ENCODE measurements around the gene QRICH1.
A peak's percentile ranks its signal among the peaks of the same experiment; 100 is the strongest.
"Not testable (repeated sequence)": the region's sequence is repeated elsewhere in the genome, so short reads cannot be mapped to it uniquely, and the experiment has no call there.

QRICH1 gene

DNA sequence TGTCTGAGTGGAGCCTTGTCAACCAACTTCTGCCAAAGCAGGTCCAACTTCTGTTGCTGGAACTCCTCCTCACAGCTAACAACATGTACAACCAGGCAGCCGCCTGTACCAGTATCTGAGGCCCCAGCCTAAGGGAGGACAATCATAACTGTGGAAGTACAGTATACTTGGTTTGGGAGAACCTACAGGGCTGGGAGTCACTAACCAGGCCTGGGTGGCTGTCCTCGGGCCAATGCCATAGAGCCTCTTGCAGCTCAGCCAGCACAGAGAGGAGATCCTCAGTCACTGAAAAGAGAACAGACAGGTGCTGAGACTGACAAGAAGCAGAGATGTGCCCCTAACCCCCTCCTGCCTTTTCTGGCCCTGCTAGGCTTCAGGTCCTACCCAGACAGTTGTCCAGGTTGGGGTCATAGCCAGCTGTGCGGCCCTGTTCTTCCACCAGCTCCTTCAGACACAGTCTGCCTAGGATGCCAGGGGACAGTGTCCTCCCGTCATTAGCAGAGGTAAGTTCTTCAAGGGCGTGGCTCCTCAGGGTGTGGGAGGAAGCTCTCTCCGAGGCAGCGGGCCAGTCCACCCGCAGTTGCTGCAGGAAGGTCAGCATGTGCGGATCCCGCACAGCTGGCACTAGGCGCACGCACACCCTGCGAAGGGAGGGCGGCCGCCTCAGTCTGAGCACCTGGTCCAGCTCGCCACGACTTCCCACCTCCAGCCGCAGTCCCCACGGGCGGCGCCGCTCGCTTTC is 76.5 kb downstream of the QRICH1 start:
- no peak for DNase-seq (ENCODE audit: low read depth)

GRCh38 chr3:49016414-49017228 is 77.2 kb downstream of the QRICH1 start:
- DNase-seq (ENCODE audit: low read depth): no peak

DNA sequence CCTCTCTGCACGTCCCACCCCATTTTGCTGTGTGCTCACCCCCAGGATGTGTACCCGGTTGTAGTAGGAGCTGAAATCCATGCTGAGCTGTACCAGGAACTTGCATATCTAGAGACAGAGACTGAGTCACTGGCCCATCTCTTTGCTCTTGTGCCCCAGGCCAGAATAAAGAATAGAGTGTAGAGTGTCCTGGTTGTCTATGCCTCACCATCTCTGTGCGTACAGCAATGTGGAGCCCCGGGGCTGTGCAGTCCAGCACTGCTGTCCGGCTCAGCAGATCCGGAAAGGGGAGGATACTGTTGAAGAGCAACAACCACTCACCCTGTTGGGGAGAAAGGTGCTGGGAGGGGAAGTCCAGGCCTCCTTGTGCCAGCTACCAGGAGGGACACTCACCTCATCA is 78.1 kb downstream of the QRICH1 start:
- no peak for DNase-seq (ENCODE audit: low read depth)

GRCh38 chr3:49015072-49015471 is 78.8 kb downstream of the QRICH1 start:
- DNase-seq (ENCODE audit: low read depth): no peak

GRCh38 chr3:49013738-49014660 is 79.9 kb downstream of the QRICH1 start:
- DNase-seq (ENCODE audit: low read depth): no peak

GRCh38 chr3:49013113-49013737 is 80.6 kb downstream of the QRICH1 start:
- no peak for DNase-seq (ENCODE audit: low read depth)

DNA sequence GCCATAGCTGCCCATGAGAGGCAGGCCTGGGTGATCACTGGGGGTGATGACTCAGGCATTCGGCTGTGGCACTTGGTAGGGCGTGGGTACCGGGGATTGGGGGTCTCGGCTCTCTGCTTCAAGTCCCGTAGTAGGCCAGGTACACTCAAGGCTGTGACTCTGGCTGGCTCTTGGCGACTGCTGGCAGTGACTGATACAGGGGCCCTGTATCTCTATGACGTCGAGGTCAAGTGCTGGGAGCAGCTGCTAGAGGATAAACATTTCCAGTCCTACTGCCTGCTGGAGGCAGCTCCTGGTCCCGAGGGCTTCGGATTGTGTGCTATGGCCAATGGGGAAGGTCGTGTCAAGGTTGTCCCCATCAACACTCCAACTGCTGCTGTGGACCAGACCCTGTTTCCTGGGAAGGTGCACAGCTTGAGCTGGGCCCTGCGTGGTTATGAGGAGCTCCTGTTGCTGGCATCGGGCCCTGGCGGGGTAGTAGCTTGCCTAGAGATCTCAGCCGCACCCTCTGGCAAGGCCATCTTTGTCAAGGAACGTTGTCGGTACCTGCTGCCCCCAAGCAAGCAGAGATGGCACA is 81.3 kb downstream of the QRICH1 start:
- DNase-seq (ENCODE audit: low read depth): no peak

GRCh38 chr3:49009396-49009795 is 84.5 kb downstream of the QRICH1 start:
- DNase-seq (ENCODE audit: low read depth): no peak

DNA sequence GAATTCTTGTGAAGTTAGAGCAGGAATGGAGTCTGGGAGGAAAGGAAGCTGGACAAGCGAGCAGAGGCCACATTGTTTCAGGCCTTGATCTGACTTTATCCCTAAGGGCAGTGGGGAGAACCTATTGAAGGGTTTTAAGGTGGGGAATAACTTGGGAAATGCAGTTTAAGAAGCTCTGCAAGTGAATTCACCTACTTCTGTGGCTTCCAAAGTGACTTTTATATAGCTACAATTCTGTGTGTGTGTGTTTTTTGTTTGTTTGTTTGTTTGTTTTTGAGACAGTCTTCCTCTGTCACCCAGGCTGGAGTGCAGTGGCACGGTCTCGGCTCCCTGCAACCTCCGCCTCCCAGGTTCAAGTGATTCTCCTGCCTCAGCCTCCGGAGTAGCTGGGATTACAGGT is 85.2 kb downstream of the QRICH1 start:
- not testable (repeated sequence) for DNase-seq (ENCODE audit: low read depth)

DNA sequence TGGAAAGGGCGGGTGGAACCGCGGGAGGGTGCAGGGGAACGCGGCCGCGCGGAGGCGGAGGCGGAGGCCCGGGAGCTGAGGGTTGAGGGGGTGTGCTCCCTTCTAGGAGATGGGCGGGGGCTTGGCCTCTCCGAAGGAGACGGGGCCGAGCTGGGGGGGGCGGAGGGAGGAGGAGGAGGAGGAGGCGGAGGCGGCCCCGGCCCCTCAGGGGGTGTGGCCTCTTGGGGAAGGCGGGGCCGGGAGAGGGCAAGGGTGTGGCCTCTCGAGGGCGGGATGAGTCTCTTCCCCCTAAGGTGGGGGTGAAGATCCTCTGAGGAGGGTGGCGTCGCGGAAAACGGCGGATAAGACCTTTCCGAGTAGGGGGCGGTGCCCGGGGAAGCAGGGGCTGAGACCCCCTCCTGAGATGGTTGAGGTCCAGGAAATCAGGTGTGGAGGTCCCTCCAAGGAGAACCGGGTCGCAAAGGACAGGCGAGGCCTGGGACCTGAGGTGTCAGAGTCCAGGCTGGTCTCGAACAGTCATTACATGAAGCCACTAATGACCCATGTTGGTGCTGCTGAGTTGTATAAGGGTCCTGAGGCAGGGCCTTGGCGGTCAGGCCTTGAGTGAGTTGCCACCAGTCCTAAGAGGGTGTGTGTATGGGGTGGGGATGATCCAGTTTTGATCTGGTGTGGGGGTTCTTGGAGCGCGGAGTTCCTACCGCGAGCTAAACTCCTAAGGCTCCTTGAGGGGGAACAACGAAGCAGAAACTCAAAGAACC is 85.9 kb downstream of the QRICH1 start:
- peak; percentile 72 for DNase-seq (ENCODE audit: low read depth)

DNA sequence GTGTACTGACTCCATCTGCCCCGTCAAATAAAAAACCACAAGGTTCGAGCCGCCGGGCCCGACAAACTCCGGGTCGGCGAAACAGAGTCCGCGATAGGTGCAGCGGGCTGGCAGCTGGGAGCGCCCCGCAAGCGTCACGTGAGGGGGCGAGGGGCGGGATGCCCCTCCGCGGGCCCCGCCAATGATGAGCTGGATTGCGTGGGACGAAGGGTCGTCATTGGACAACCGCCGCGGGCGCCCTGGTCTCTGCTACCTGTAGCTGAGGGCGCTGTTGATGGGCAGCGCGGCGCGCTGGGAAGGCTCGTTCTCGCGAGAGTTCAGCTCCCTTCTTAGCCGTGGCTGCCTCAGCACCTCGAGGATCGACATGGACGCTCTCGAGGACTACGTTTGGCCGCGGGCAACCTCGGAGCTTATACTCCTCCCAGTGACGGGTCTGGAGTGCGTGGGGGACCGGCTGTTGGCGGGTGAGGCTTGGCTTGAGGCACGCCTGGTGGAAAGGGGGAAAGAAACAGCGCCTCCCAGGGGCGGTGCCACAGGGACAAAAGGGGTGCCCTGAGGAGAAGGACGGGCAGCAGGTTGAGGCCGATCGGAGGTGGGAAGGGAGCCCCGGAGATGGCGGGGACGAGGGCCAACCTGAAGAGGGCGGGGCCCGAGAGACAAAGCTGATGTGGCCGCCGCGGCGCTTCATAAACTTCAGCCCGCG is 86.7 kb downstream of the QRICH1 start, which contains the start of gene WDR6:
Gene WDR6 (plus strand): TSS at position 324 of the 703 bp plus-strand sequence. CDS start 41 bp downstream, at position 365.
- DNase-seq (ENCODE audit: low read depth): peak; percentile 94

GRCh38 chr3:49006408-49007067 is 87.3 kb downstream of the QRICH1 start:
- no peak for DNase-seq (ENCODE audit: low read depth)

- DNase-seq (ENCODE audit: low read depth): no peak
Measured at GRCh38 chr3:49005998-49006397, 87.9 kb downstream of the QRICH1 start.

- no peak for DNase-seq (ENCODE audit: low read depth)
Measured at GRCh38 chr3:49005303-49005680, 88.6 kb downstream of the QRICH1 start.

DNA sequence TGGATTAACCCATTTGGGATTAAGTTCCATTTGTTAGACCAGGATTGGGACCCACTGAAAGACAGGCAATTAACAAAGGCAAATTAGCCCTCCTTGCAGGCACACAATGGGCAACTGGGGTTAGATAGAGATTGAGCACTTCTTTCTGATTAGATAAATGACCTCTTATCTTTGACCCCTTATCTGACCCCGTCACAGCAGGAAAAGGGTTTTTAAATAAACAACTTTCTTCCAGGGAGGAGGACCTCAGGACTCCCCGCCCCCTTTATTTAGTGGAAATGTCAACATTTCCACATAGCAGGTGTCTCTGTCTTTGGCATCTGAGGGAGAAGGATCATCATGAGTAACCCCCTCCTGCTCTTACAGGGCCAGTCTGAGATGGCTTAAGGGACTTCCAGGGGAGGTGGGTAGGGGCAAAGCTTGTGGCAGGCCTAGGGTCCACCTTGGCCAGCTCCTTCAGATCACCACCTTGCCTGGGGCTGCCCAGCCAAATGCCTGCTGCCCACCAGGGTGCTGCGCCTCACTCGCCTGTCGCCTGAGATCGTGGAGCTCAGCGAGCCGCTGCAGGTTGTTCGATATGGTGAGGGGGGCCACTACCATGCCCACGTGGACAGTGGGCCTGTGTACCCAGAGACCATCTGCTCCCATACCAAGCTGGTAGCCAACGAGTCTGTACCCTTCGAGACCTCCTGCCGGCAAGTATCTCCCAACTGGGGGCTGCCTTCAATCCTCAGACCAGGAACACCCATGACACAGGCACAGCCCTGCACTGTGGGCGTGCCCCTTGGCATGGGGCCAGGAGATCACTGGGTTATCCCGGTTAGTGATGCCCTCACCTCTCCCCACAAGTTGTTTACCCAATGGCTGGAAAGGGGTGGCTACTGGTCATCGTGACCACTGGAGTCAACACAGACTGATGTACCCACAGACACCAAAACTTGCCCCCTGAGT is 89.2 kb downstream of the QRICH1 start:
- no peak for DNase-seq (ENCODE audit: low read depth)

GRCh38 chr3:49001155-49001554 is 92.7 kb downstream of the QRICH1 start:
- DNase-seq (ENCODE audit: low read depth): no peak

DNA sequence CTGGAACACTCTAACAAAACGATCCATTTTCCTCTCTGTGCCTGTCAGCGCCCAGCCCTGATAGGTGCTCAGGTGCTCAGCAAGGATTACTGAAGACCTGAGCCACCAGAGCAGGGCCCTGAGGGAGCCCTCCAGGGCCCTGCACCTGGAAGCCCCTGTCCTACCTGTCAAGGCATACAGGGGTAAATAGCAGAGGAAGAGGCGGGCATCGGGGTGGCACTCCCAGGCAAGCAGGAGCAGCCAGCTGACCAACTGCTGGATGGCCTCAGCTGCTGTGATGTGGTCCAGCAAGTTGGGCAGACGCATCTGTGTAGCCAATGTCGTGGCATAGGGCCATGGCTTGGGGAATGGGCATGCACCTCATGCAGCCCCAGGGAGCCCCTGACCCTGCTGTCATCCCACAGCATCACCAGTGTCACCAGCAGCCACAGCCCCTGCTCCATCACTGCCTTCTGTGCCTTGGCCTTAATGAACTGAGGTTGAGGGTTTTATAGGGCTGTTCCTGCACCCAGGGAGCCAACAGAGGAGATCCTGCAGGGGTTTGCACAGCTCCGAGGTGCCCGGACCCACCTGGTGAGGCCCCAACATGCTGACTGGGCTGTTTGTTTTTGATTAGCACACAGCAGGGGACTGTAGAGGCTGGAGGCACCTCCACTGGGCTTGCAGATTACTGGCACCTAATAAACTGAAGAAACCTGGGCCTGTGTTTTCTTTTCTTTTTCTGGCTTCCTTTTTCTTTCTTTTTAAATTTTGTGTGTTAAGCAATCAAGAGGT is 94.6 kb downstream of the QRICH1 start:
- DNase-seq (ENCODE audit: low read depth): no peak
